Activated CD8-positive, alpha-beta T cell treated with anti-CD3 and anti-CD28 coated beads for 36 hours (primary cell): ENCODE results near the gene SSX4B. TPM values are rescaled to one million over a fixed set of nuclear protein-coding genes. Genes with fewer than 3 reads are reported as not detected.
"Not testable (repeated sequence)": the region's sequence is repeated elsewhere in the genome, so short reads cannot be mapped to it uniquely, and the experiment has no call there.

ENCODE experiments used
- ATAC-seq: fragments of 200-7000 bp; cut with Tn5 transposase; one replicate; pipeline ENCODE4 v1.10.0; 2021; ENCODE audit warnings: mild to moderate bottlenecking, moderate library complexity
- CTCF ChIA-PET: fragments of 350-600 bp; sonication (Branson Sonifier 250); formaldehyde crosslinking; loops from one replicate; lab custom pipeline; 2021; ENCODE audit warnings: antibody characterized with exemption; lab: Charles Lee
- POLR2A ChIA-PET: fragments of 350-600 bp; sonication (Branson Sonifier 250); formaldehyde crosslinking; loops from one replicate; lab custom pipeline; 2021; ENCODE audit warnings: antibody characterized with exemption; lab: Charles Lee
- DNase-seq: peaks from one replicate; pipeline ENCODE4 v3.0.0-alpha.2; 2020
- H3K27ac Mint-ChIP-seq: one replicate; pipeline ENCODE4 v1.8.0; 2021; ENCODE audit warnings: mild to moderate bottlenecking, mixed read lengths
- H3K27me3 Mint-ChIP-seq: one replicate; pipeline ENCODE4 v1.8.0; 2021; ENCODE audit warnings: mixed read lengths
- H3K36me3 Mint-ChIP-seq: one replicate; pipeline ENCODE4 v1.8.0; 2021; ENCODE audit warnings: low read depth, mixed read lengths
- H3K4me1 Mint-ChIP-seq: one replicate; pipeline ENCODE4 v1.8.0; 2021; ENCODE audit warnings: low read depth, mixed read lengths
- H3K4me3 Mint-ChIP-seq: one replicate; pipeline ENCODE4 v1.8.0; 2021; ENCODE audit warnings: mild to moderate bottlenecking, moderate library complexity, mixed read lengths
- H3K9me3 Mint-ChIP-seq: one replicate; pipeline ENCODE4 v1.8.0; 2021; ENCODE audit warnings: mixed read lengths
- intact Hi-C: fragments of 100-400 bp; cut with micrococcal nuclease; formaldehyde crosslinking; loops from one replicate; pipeline ENCODE4 v1.10.0; 2022
- total RNA-seq, 2 experiments: library from RNA; stranded (reverse); gene quantifications; one replicate each; pipeline ENCODE4 v1.2.3, GENCODE V29; 2021
- TF ChIP-seq, protein P1 (sequence below): fragments of 200-600 bp; IDR thresholded peaks from one replicate; pipeline ENCODE4 v1.8.0; 2022; ENCODE audit warnings: antibody characterized with exemption, mild to moderate bottlenecking

SSX4B gene
- total RNA-seq, 2 experiments from 2014 or later = not detected

GRCh38 chrX:48396931-48397330 lies 14.8 kb downstream of the SSX4B start:
- H3K27me3 Mint-ChIP-seq, ATAC-seq, H3K36me3 Mint-ChIP-seq, CTCF ChIA-PET, H3K27ac Mint-ChIP-seq, H3K4me3 Mint-ChIP-seq, DNase-seq, H3K9me3 Mint-ChIP-seq, intact Hi-C loops, POLR2A ChIA-PET, H3K4me1 Mint-ChIP-seq: not testable (repeated sequence)

- H3K4me1 Mint-ChIP-seq, H3K27ac Mint-ChIP-seq, intact Hi-C loops, H3K27me3 Mint-ChIP-seq, H3K4me3 Mint-ChIP-seq, CTCF ChIA-PET, POLR2A ChIA-PET, H3K36me3 Mint-ChIP-seq, ATAC-seq, DNase-seq, H3K9me3 Mint-ChIP-seq: not testable (repeated sequence)
Measured at GRCh38 chrX:48383239-48383638, 28.5 kb downstream of the SSX4B start, which contains the start of gene SSX4. TSS of gene SSX4 (plus strand) at chrX:48383539. CDS start at chrX:48384054, 515 bp downstream.

- H3K27me3 Mint-ChIP-seq, H3K4me1 Mint-ChIP-seq, CTCF ChIA-PET, intact Hi-C loops, H3K27ac Mint-ChIP-seq, H3K36me3 Mint-ChIP-seq, H3K4me3 Mint-ChIP-seq, POLR2A ChIA-PET, H3K9me3 Mint-ChIP-seq, DNase-seq, ATAC-seq: not testable (repeated sequence)
Measured at GRCh38 chrX:48370408-48370807, 41.4 kb downstream of the SSX4B start.

DNA sequence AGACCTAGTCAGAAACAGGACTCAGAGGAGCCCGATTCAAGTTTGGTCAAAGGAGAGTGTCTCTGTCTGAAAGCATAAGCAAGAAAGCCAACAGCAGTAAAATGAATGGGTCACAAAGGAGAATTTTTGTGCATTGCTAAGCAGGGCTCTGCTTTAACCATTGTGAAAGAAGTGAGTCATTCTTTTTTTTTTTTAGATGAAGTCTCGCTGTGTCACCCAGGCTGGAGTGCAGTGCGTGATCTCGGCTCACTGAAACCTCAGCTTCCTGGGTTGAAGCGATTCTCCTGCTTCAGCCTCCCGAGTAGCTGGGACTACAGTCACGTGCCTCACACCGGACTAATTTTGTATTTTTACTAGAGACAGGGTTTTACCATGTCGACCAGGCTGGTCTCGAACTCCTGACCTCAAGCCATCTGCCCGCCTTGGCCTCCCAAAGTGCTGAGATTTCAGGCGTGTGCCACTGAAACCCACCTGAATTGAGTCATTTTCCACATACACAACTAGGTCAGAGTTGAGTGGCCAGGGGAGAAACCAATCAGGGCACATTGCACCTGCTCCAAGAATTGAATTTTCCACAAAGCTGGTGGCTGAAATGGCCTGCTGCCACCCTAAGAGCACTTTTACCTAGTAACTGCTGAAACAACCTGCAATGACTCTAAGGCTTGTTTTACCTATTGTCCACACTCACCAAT lies 43.9 kb downstream of the SSX4B start:
- CTCF ChIA-PET, intact Hi-C loops: not testable (repeated sequence)

DNA sequence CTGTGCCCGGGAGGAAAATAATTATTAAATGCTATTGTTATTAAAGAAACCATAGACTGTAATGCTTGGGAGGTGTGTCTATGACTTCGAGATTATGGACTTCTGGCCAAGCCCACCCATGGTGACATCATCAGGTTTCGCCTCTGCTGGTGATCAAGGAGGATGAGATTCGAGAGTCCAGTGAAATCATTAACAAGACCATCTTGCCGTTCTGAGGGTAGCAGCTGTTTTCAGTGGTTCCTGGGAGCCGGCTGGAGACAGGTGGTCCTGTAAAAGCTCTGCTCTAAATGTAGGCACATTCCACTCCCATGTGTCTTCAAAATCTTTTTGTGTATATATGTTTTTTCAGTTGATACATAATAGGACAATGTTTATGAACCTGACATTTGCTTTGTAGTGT lies 52.5 kb downstream of the SSX4B start:
- intact Hi-C loops, DNase-seq, H3K27me3 Mint-ChIP-seq, H3K36me3 Mint-ChIP-seq, H3K4me1 Mint-ChIP-seq, POLR2A ChIA-PET, H3K27ac Mint-ChIP-seq, CTCF ChIA-PET, ATAC-seq, H3K9me3 Mint-ChIP-seq, H3K4me3 Mint-ChIP-seq: not testable (repeated sequence)

More for the DNA sequence above, 43.9 kb downstream of the SSX4B start:
- H3K9me3 Mint-ChIP-seq, H3K36me3 Mint-ChIP-seq, H3K4me1 Mint-ChIP-seq, POLR2A ChIA-PET, DNase-seq, H3K27ac Mint-ChIP-seq, H3K4me3 Mint-ChIP-seq, H3K27me3 Mint-ChIP-seq: not testable (repeated sequence)
- ATAC-seq = peak; percentile 98

DNA sequence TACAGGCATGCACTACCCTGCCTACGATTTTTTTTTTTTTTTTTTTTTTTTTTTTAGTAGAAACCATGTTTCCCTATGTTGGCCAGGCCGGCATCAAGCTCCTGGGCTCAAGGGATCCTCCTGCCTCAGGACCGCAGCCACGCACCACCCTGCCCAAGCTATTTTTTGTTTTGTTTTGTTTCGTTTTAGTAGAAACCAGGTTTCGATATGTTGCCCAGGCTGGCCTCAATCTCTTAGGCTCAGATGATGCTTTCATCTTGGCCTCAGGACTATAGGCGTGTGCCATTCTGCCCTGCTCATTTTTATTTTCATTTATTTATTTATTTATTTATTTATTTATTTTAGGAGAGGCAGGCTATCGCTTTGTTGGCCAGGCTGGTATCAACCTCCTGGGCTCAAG lies 54.1 kb downstream of the SSX4B start:
- no peaks in the 10 kb centered on the region for H3K9me3 Mint-ChIP-seq
- DNase-seq (no peak), ATAC-seq (no peak)
- no peaks in the 10 kb centered on the region for H3K36me3 Mint-ChIP-seq
- H3K27me3 Mint-ChIP-seq = no peaks in the 10 kb centered on the region
- ChIA-PET CTCF (no interaction called here), POLR2A (no interaction called here)
- intact Hi-C loops = no loop called here
- TF ChIP-seq, protein P1, sequence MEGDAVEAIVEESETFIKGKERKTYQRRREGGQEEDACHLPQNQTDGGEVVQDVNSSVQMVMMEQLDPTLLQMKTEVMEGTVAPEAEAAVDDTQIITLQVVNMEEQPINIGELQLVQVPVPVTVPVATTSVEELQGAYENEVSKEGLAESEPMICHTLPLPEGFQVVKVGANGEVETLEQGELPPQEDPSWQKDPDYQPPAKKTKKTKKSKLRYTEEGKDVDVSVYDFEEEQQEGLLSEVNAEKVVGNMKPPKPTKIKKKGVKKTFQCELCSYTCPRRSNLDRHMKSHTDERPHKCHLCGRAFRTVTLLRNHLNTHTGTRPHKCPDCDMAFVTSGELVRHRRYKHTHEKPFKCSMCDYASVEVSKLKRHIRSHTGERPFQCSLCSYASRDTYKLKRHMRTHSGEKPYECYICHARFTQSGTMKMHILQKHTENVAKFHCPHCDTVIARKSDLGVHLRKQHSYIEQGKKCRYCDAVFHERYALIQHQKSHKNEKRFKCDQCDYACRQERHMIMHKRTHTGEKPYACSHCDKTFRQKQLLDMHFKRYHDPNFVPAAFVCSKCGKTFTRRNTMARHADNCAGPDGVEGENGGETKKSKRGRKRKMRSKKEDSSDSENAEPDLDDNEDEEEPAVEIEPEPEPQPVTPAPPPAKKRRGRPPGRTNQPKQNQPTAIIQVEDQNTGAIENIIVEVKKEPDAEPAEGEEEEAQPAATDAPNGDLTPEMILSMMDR = no peak
- no peak overlapping the region for H3K4me3 Mint-ChIP-seq
- H3K27ac Mint-ChIP-seq = no peak overlapping the region
- no peaks in the 10 kb centered on the region for H3K4me1 Mint-ChIP-seq

- CTCF ChIA-PET, intact Hi-C loops, POLR2A ChIA-PET, H3K9me3 Mint-ChIP-seq, ATAC-seq, H3K36me3 Mint-ChIP-seq, H3K27ac Mint-ChIP-seq, H3K4me3 Mint-ChIP-seq, DNase-seq, H3K27me3 Mint-ChIP-seq, H3K4me1 Mint-ChIP-seq: not testable (repeated sequence)
Measured at GRCh38 chrX:48356315-48357094, 55.3 kb downstream of the SSX4B start, which contains the start of gene SSX3. TSS of gene SSX3 (minus strand) at chrX:48356703. CDS start at chrX:48355249, 1,454 bp downstream.

Other genes starting within 250 kb of the SSX4B start
- gene SSX5, start 215.2 kb downstream of the SSX4B start, total RNA-seq = not detected
- not detected for gene SSX1, start 156.6 kb downstream of the SSX4B start, total RNA-seq
- not detected for gene SSX3, start 55.3 kb downstream of the SSX4B start, total RNA-seq
- gene SSX4, start 28.4 kb downstream of the SSX4B start, total RNA-seq = not detected
- 10 to 100 TPM; 82.1 to 92.6 TPM for gene SLC38A5, start 58.3 kb upstream of the SSX4B start, total RNA-seq
- gene FTSJ1, start 64.2 kb upstream of the SSX4B start, total RNA-seq = 10 to 100 TPM; 73.3 to 82.9 TPM
- gene PORCN, start 97.0 kb upstream of the SSX4B start, total RNA-seq = 10 to 100 TPM; 13.9 to 16.9 TPM
- gene EBP, start 109.8 kb upstream of the SSX4B start, total RNA-seq = 100 to 1,000 TPM; 159 to 164 TPM
- gene TBC1D25, start 127.8 kb upstream of the SSX4B start, total RNA-seq = 10 to 100 TPM; 11.4 to 11.9 TPM
- 100 to 1,000 TPM; 191 to 195 TPM for gene RBM3, start 162.5 kb upstream of the SSX4B start, total RNA-seq
- 10 to 100 TPM; 31.6 to 38.6 TPM for gene WDR13, start 185.5 kb upstream of the SSX4B start, total RNA-seq